ENCODE results near the gene WWTR1. TPM values are rescaled to one million over a fixed set of nuclear protein-coding genes. Genes with fewer than 3 reads are reported as not detected.

WWTR1 gene
- total and polyA plus RNA-seq, 2 experiments from 2014 or later: 25.1 to 26.2 TPM

DNA sequence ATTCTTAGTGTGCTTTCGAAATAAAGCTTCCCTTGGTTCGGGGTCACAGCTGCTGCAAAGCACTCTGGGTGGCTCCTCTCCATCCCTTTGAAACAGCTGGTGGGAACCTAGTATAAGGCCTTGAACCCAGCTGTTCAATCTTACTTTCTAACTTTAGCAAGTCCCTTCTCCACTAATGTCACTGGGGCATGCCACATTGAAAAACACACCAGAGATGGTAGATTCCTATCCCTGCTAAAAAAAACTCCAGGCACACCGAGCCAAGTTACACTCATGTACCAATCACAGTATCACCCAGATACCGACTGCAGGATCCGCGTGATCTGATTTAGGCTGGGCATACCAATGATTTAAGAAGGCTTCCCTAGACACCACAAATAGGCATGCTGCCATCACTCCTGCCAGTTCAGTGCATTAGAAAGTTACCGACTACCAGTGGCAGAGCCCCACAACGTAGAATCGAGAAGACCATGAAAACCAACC lies 65.0 kb downstream of the WWTR1 start (continued):
- TF ChIP-seq, protein P1, sequence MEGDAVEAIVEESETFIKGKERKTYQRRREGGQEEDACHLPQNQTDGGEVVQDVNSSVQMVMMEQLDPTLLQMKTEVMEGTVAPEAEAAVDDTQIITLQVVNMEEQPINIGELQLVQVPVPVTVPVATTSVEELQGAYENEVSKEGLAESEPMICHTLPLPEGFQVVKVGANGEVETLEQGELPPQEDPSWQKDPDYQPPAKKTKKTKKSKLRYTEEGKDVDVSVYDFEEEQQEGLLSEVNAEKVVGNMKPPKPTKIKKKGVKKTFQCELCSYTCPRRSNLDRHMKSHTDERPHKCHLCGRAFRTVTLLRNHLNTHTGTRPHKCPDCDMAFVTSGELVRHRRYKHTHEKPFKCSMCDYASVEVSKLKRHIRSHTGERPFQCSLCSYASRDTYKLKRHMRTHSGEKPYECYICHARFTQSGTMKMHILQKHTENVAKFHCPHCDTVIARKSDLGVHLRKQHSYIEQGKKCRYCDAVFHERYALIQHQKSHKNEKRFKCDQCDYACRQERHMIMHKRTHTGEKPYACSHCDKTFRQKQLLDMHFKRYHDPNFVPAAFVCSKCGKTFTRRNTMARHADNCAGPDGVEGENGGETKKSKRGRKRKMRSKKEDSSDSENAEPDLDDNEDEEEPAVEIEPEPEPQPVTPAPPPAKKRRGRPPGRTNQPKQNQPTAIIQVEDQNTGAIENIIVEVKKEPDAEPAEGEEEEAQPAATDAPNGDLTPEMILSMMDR (conservative IDR thresholded peaks at IDR 0.05; ENCODE audit: low read depth in 2 of 2): no peak

DNA sequence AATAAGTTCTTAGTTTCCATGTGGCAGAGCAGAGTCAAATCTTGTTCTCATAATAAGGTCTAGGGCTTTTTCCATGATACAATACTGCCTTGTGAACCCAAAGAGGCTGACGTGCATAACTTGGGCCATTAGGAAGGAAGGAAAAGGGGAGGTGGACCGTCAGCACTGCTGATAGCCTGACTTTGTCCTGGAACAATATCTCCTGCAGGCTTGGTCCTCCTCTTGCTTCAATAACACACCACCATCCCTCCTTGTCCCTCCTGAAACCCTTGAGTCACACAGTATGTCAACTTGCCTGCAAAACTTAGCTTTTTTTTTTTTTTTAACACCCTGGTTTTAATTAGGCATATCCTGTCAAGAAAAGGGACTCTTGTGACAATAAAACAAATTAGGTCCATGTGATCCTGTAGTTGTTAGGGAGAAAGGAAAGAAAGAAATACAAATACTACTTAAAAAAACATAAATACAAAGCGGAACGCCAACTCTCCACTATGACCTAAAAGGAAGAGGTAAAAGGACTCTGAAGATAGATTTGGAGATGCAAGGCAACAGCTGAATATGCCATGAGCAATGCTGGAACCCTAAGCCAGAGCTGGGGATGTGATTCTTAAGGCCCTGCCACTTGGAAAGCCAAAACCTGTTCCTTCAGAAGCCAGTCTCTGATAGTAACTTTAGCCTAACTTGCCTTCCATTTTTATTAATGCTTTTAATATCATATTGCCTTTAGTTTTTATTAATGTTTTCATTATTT lies 67.0 kb downstream of the WWTR1 start:
- H3K79me2 ChIP-seq (replicated peaks; ENCODE audit: insufficient read depth): peaks cover 51% of the 10 kb centered on the region
- no peaks in the 10 kb centered on the region for H3F3A ChIP-seq (replicated peaks; ENCODE audit: low read depth)
- H3K4me3 ChIP-seq: no peak overlapping the region
- no peak overlapping the region for H3K27ac ChIP-seq (ENCODE audit: low read depth)
- H3K4me1 ChIP-seq (ENCODE audit: insufficient read depth): peaks cover 54% of the 10 kb centered on the region
- no peaks in the 10 kb centered on the region for H3K27me3 ChIP-seq (ENCODE audit: insufficient read depth)
- Mint-ChIP-seq H3K4me1 (peaks cover 40% of the 10 kb centered on the region), H3K36me3 (ENCODE audit: low read depth) (no peaks in the 10 kb centered on the region), H3K9me3 (no peaks in the 10 kb centered on the region), H3K4me3 (no peak overlapping the region), H3K27ac (no peak overlapping the region; the same call in 1 of the 2 replicates), H3K27me3 (ENCODE audit: insufficient read depth, low read depth, poor library complexity) (no peaks in the 10 kb centered on the region)
- H3K4me2 ChIP-seq: peak overlapping the region; percentile 15; the same call in 1 of the 2 replicates
- no peak overlapping the region for H2AFZ ChIP-seq
- ATAC-seq (no peak), DNase-seq (ENCODE audit: low spot score) (no peak)
- H3K9me2 ChIP-seq (ENCODE audit: insufficient read depth): no peaks in the 10 kb centered on the region
- no peaks in the 10 kb centered on the region for H4K20me1 ChIP-seq (replicated peaks; ENCODE audit: insufficient read depth)
- no peaks in the 10 kb centered on the region for H3K36me3 ChIP-seq (ENCODE audit: insufficient read depth)
- TF ChIP-seq, protein P1 (conservative IDR thresholded peaks at IDR 0.05; ENCODE audit: low read depth in 2 of 2): no peak
- no peak for TF ChIP-seq EZH2 (IDR thresholded peaks at IDR 0.05; ENCODE audit: low read depth, unreplicated experiment)
- no peak for TF ChIP-seq ZNF331 (CRISPR knock-in tag; IDR thresholded peaks at IDR 0.05; ENCODE audit: low read depth)
- no peak for TF ChIP-seq CREB1 (CRISPR knock-in tag; IDR thresholded peaks at IDR 0.05; ENCODE audit: low read depth)
- TF ChIP-seq, protein P2, sequence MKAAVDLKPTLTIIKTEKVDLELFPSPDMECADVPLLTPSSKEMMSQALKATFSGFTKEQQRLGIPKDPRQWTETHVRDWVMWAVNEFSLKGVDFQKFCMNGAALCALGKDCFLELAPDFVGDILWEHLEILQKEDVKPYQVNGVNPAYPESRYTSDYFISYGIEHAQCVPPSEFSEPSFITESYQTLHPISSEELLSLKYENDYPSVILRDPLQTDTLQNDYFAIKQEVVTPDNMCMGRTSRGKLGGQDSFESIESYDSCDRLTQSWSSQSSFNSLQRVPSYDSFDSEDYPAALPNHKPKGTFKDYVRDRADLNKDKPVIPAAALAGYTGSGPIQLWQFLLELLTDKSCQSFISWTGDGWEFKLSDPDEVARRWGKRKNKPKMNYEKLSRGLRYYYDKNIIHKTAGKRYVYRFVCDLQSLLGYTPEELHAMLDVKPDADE (IDR thresholded peaks at IDR 0.05): no peak
- no peak for TF ChIP-seq JUNB (IDR thresholded peaks at IDR 0.05; ENCODE audit: unreplicated experiment)
- no peak for TF ChIP-seq POLR2AphosphoS5 (IDR thresholded peaks at IDR 0.05; ENCODE audit: low read depth)
- TF ChIP-seq EZH2phosphoT487 (IDR thresholded peaks at IDR 0.05; ENCODE audit: unreplicated experiment): no peak
- no peak for TF ChIP-seq STAT1 (IDR thresholded peaks at IDR 0.05; ENCODE audit: unreplicated experiment)
- TF ChIP-seq, protein P3, sequence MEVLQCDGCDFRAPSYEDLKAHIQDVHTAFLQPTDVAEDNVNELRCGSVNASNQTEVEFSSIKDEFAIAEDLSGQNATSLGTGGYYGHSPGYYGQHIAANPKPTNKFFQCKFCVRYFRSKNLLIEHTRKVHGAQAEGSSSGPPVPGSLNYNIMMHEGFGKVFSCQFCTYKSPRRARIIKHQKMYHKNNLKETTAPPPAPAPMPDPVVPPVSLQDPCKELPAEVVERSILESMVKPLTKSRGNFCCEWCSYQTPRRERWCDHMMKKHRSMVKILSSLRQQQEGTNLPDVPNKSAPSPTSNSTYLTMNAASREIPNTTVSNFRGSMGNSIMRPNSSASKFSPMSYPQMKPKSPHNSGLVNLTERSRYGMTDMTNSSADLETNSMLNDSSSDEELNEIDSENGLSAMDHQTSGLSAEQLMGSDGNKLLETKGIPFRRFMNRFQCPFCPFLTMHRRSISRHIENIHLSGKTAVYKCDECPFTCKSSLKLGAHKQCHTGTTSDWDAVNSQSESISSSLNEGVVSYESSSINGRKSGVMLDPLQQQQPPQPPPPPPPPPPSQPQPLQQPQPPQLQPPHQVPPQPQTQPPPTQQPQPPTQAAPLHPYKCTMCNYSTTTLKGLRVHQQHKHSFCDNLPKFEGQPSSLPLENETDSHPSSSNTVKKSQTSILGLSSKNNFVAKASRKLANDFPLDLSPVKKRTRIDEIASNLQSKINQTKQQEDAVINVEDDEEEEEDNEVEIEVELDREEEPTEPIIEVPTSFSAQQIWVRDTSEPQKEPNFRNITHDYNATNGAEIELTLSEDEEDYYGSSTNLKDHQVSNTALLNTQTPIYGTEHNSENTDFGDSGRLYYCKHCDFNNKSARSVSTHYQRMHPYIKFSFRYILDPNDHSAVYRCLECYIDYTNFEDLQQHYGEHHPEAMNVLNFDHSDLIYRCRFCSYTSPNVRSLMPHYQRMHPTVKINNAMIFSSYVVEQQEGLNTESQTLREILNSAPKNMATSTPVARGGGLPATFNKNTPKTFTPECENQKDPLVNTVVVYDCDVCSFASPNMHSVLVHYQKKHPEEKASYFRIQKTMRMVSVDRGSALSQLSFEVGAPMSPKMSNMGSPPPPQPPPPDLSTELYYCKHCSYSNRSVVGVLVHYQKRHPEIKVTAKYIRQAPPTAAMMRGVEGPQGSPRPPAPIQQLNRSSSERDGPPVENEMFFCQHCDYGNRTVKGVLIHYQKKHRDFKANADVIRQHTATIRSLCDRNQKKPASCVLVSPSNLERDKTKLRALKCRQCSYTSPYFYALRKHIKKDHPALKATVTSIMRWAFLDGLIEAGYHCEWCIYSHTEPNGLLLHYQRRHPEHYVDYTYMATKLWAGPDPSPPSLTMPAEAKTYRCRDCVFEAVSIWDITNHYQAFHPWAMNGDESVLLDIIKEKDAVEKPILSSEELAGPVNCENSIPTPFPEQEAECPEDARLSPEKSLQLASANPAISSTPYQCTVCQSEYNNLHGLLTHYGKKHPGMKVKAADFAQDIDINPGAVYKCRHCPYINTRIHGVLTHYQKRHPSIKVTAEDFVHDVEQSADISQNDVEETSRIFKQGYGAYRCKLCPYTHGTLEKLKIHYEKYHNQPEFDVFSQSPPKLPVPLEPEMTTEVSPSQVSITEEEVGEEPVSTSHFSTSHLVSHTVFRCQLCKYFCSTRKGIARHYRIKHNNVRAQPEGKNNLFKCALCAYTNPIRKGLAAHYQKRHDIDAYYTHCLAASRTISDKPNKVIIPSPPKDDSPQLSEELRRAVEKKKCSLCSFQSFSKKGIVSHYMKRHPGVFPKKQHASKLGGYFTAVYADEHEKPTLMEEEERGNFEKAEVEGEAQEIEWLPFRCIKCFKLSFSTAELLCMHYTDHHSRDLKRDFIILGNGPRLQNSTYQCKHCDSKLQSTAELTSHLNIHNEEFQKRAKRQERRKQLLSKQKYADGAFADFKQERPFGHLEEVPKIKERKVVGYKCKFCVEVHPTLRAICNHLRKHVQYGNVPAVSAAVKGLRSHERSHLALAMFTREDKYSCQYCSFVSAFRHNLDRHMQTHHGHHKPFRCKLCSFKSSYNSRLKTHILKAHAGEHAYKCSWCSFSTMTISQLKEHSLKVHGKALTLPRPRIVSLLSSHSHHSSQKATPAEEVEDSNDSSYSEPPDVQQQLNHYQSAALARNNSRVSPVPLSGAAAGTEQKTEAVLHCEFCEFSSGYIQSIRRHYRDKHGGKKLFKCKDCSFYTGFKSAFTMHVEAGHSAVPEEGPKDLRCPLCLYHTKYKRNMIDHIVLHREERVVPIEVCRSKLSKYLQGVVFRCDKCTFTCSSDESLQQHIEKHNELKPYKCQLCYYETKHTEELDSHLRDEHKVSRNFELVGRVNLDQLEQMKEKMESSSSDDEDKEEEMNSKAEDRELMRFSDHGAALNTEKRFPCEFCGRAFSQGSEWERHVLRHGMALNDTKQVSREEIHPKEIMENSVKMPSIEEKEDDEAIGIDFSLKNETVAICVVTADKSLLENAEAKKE (CRISPR knock-in tag; IDR thresholded peaks at IDR 0.05): no peak
- no peak for TF ChIP-seq ZNF114 (CRISPR knock-in tag; IDR thresholded peaks at IDR 0.05)

Data from GM23338 (cell line).